GM12878 (cell line): ENCODE measurements around the gene FAM131B. TPM values are rescaled to one million over a fixed set of nuclear protein-coding genes. Genes with fewer than 3 reads are reported as not detected.

ENCODE experiments used
- ATAC-seq: fragments of 200-7000 bp; cut with Tn5 transposase; 3 replicates; pipeline ENCODE4 v1.9.1; 2020; ENCODE audit warnings: mild to moderate bottlenecking, moderate library complexity
- BruUV-seq: library from RNA; stranded (reverse); fragments of 400-500 nt; replicated peaks from 2 replicates; lab custom pipeline; 2021; lab: Mats Ljungman, UMichigan
- CTCF ChIA-PET: fragments of 300-600 bp; sonication (Branson Sonifier 250); formaldehyde crosslinking; extraction: SDS; loops from one replicate; lab custom pipeline; 2021; ENCODE audit warnings: inconsistent platforms; lab: Yijun Ruan, JAX
- POLR2A ChIA-PET: fragments of 350-600 bp; formaldehyde crosslinking; extraction: SDS; loops from one replicate; lab custom pipeline; 2021; ENCODE audit warnings: inconsistent platforms; lab: Charles Lee
- RAD21 ChIA-PET: fragments of 300-600 bp; sonication (Branson Sonifier 250); formaldehyde crosslinking; loops from one replicate; lab custom pipeline; 2023; ENCODE audit warnings: antibody characterized with exemption; ENCODE audit not compliant: unreplicated experiment; lab: Charles Lee
- SMC1A ChIA-PET: fragments of 300-600 bp; sonication (Branson Sonifier 250); formaldehyde crosslinking; loops from one replicate; lab custom pipeline; 2023; ENCODE audit not compliant: unreplicated experiment, uncharacterized antibody; lab: Charles Lee
- DNase-seq: peaks from one replicate; pipeline ENCODE4 v3.0.0-alpha.2; 2011; ENCODE audit warnings: low read depth, low spot score
- FAIRE-seq: peaks from 3 replicates; lab custom pipeline; 2011; peaks lifted over from hg19 to GRCh38; lab: Jason Lieb, UNC
- H2AFZ ChIP-seq: 2 replicates; pipeline ENCODE4 v1.6.0; 2011; ENCODE audit warnings: low read depth, low read length, control low read depth; ENCODE audit not compliant: control insufficient read depth
- H3K27ac ChIP-seq: 2 replicates; pipeline ENCODE4 v1.5.1; 2011; ENCODE audit warnings: control low read depth; ENCODE audit not compliant: control insufficient read depth, insufficient read depth
- H3K27me3 ChIP-seq, 2 experiments: replicated peaks in 1 of 2; 2 replicates each; pipeline versions ENCODE4 v1.6.0 to v1.6.1; 2011; ENCODE audit warnings: low read length in 1 of 2; ENCODE audit not compliant: control insufficient read depth in 2 of 2, insufficient read depth in 2 of 2
- H3K36me3 ChIP-seq, 2 experiments: 2 replicates each; pipeline ENCODE4 v1.5.1; 2011; ENCODE audit warnings: low read length in 1 of 2; ENCODE audit not compliant: control insufficient read depth in 2 of 2, insufficient read depth in 2 of 2
- H3K4me1 ChIP-seq: 2 replicates; pipeline ENCODE4 v1.6.1; 2011; ENCODE audit warnings: mild to moderate bottlenecking, low read length, moderate library complexity, mixed read lengths; ENCODE audit not compliant: control insufficient read depth, insufficient read depth
- H3K4me2 ChIP-seq: 2 replicates; pipeline ENCODE4 v1.6.0; 2011; ENCODE audit warnings: control low read depth; ENCODE audit not compliant: control insufficient read depth, insufficient read depth
- H3K4me3 ChIP-seq: fragments of 200-600 bp; sonication (generic); 2 replicates; pipeline ENCODE4 v1.5.1; 2016
- H3K79me2 ChIP-seq: 2 replicates; pipeline ENCODE4 v1.6.0; 2011; ENCODE audit warnings: low read length; ENCODE audit not compliant: control insufficient read depth, insufficient read depth
- H3K9ac ChIP-seq: 2 replicates; pipeline ENCODE4 v1.8.0; 2011; ENCODE audit warnings: low read length, control low read depth, mixed read lengths; ENCODE audit not compliant: control insufficient read depth, insufficient read depth
- H3K9me3 ChIP-seq: replicated peaks from 3 replicates; pipeline ENCODE4 v1.5.1; 2011; ENCODE audit warnings: mild to moderate bottlenecking, low read length; ENCODE audit not compliant: control insufficient read depth, insufficient read depth
- H4K20me1 ChIP-seq: 2 replicates; pipeline ENCODE4 v1.6.0; 2011; ENCODE audit not compliant: control insufficient read depth, insufficient read depth
- ATF7 ChIP-seq: fragments of 450-650 bp; IDR thresholded peaks from 2 replicates; pipeline ENCODE4 v1.6.1; 2016; ENCODE audit warnings: low read depth, mild to moderate bottlenecking
- NR2C1 ChIP-seq: fragments of 450-650 bp; IDR thresholded peaks from 2 replicates; pipeline ENCODE4 v1.6.1; 2017; ENCODE audit warnings: antibody characterized with exemption, mild to moderate bottlenecking, moderate library complexity
- WGBS: methylation state at CpG from one replicate; pipeline ENCODE4 v1.1.6; 2016; ENCODE audit warnings: low lambda C conversion rate; ENCODE audit not compliant: insufficient replicate concordance, insufficient coverage; ENCODE audit errors: missing lambda C conversion rate; 5-methylcytosine and 5-hydroxymethylcytosine counted together
- in situ Hi-C: fragments of 300-500 bp; cut with MboI; formaldehyde crosslinking; loops from 9 replicates; pipeline ENCODE4 v1.14.3; 2018; ENCODE audit warnings: mixed read lengths
- intact Hi-C: fragments of 100-400 bp; cut with micrococcal nuclease; formaldehyde crosslinking; loops from one replicate; pipeline ENCODE4 v1.14.2; 2022; ENCODE audit not compliant: unreplicated experiment
- polyA plus RNA-seq, 11 experiments: library from polyadenylated mRNA; depleted of rRNA in 4 of 11; unstranded in 6 of 11; stranded (reverse) in 5 of 11; fragments of >200 nt; fragmentation: Nextera tagmentation in 4 of 11; fragmentation: Illumina TruSeq in 1 of 11; extraction: Ambion mirVana in 4 of 11; extraction: Trizol in 1 of 11; gene quantifications; 1 replicate in 1 of 11; 2 replicates in 10 of 11; pipeline versions ENCODE4 v1.2.1 to v1.2.3, GENCODE V29; 2011 to 2016; ENCODE audit warnings: inconsistent platforms in 2 of 11, missing spikeins in 2 of 11, low read depth in 1 of 11
- total RNA-seq, 4 experiments: library from RNA; depleted of rRNA in 3 of 4; stranded (reverse); fragments of >200 nt in 3 of 4; fragmentation: Illumina TruSeq in 1 of 4; extraction: Trizol in 1 of 4; gene quantifications; 2 replicates each; pipeline versions ENCODE4 v1.2.1 to v1.2.3, GENCODE V29; 2013 to 2021
- TF ChIP-seq, protein P1 (sequence below): fragments of 450-650 bp; IDR thresholded peaks from 2 replicates; pipeline ENCODE4 v1.6.1; 2018; ENCODE audit warnings: mild to moderate bottlenecking, low read depth, moderate library complexity; ENCODE audit not compliant: partially characterized antibody

The FAM131B gene
- total and polyA plus RNA-seq, 10 of the 15 experiments (the other 5 are each of a cell fraction or from before 2014, with no cell fraction given), result 0.03 to 0.05 TPM; not detected in 8

DNA sequence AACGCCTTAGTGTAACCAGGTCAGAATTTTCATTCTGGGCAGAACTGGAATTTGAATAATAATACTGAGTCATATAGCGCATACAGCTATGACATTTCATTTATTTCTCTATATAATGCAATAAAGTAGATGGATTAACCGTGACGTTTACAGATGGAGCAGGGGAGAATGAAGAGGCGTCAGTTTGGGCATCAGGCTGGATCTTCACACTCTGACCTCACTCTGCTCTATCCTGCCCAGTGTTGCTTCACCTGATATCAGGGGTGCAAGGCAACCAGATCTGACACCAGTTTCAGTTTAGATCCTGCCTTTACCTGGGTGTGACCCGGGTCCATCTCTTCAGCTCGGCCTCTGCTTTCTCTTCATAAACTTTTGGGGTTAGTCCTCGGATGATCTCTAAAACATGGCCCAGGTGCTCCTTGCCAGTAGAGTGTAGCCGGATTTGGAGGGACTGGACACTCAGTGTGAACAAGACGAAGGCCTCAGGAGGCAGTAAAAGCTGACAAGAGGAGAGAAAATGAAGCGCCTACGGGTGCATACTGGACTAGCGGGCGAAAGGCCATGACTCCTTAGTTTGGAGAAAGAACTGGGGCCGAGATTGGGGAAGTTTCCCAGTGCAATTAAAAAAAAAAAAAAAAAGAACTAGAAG is 17.2 kb upstream of the FAM131B start:
- no TSS peak for BruUV-seq
- Histone ChIP-seq H4K20me1 (no peaks in the 10 kb centered on the region), H2AFZ (peak overlapping the region; percentile 82), H3K4me3 (peak overlapping the region; percentile 99), H3K4me1 (peaks cover 16% of the 10 kb centered on the region), H3K27ac (no peak overlapping the region), H3K4me2 (peak overlapping the region; percentile 76), H3K9ac (peak overlapping the region; percentile 94; the same call in 1 of the 2 replicates), H3K27me3 (no peaks in the 10 kb centered on the region), H3K79me2 (peaks cover 33% of the 10 kb centered on the region), H3K9me3 (no peaks in the 10 kb centered on the region), H3K36me3 (no peaks in the 10 kb centered on the region)
- SMC1A ChIA-PET, result interaction anchor here (0.7 to 2.2 kb wide), 4 partner anchors 10 to 139 kb away, joined by 3 to 14 read pairs (median 4); no protein-coding TSS in a partner anchor
- FAIRE-seq, result peak; percentile 23
- CTCF ChIA-PET, result interaction anchor here (0.7 to 2.6 kb wide), 29 partner anchors 9 to 748 kb away, joined by 3 to 33 read pairs (median 5); partner anchors contain the start of genes FAM131B and GSTK1
- in situ Hi-C loops, result no loop called here
- DNase-seq, result no peak
- POLR2A ChIA-PET, result interaction anchor here (0.7 to 1.2 kb wide), 5 partner anchors 10 to 117 kb away, joined by 3 to 5 read pairs (median 3); partner anchors contain the start of genes GSTK1 and TAS2R41
- ATAC-seq, result peak; percentile 2
- RAD21 ChIA-PET, result interaction anchor here (0.7 to 1.6 kb wide), 3 partner anchors 37 to 357 kb away, joined by 3 to 8 read pairs (median 3); no protein-coding TSS in a partner anchor
- TF ChIP-seq ATF7 (0 out of 2 replicates have a peak, but pooled peaks have one; percentile 26), NR2C1 (no peak)
- TF ChIP-seq, protein P1, sequence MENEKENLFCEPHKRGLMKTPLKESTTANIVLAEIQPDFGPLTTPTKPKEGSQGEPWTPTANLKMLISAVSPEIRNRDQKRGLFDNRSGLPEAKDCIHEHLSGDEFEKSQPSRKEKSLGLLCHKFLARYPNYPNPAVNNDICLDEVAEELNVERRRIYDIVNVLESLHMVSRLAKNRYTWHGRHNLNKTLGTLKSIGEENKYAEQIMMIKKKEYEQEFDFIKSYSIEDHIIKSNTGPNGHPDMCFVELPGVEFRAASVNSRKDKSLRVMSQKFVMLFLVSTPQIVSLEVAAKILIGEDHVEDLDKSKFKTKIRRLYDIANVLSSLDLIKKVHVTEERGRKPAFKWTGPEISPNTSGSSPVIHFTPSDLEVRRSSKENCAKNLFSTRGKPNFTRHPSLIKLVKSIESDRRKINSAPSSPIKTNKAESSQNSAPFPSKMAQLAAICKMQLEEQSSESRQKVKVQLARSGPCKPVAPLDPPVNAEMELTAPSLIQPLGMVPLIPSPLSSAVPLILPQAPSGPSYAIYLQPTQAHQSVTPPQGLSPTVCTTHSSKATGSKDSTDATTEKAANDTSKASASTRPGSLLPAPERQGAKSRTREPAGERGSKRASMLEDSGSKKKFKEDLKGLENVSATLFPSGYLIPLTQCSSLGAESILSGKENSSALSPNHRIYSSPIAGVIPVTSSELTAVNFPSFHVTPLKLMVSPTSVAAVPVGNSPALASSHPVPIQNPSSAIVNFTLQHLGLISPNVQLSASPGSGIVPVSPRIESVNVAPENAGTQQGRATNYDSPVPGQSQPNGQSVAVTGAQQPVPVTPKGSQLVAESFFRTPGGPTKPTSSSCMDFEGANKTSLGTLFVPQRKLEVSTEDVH, result no peak
- intact Hi-C loops, result loop anchor here (1.0 to 5.0 kb wide), 3 partner anchors 37 to 91 kb away; partner anchors contain the start of gene CASP2
- 11% methylated on average over 14 of the region's 15 CpGs for WGBS
